ENCODE results near the gene DNAI2.

Gene DNAI2

GRCh38 chr17:74295625-74296547, 21.9 kb downstream of the DNAI2 start:
- Histone ChIP-seq H3K27ac (ENCODE audit: low read depth, low read length, poor library complexity, severe bottlenecking) (no peak overlapping the region), H3K9me2 (ENCODE audit: low read depth, low read length) (no peaks in the 10 kb centered on the region), H4K20me1 (ENCODE audit: insufficient read depth, low read length) (no peaks in the 10 kb centered on the region), H3K4me3 (ENCODE audit: low read depth, low read length, poor library complexity, severe bottlenecking) (no peak overlapping the region), H3K4me1 (ENCODE audit: insufficient read depth, low read length, severe bottlenecking) (no peaks in the 10 kb centered on the region), H3K4me2 (ENCODE audit: low read length) (no peak overlapping the region), H3K36me3 (ENCODE audit: insufficient read depth, low read length) (no peaks in the 10 kb centered on the region), H3K9me3 (ENCODE audit: low read length) (no peaks in the 10 kb centered on the region), H2AFZ (ENCODE audit: low read length) (no peak overlapping the region), H3F3A (ENCODE audit: insufficient read depth, low read length) (no peaks in the 10 kb centered on the region), H3K79me2 (ENCODE audit: insufficient read depth, low read length) (no peaks in the 10 kb centered on the region), H3K27me3 (ENCODE audit: insufficient read depth, low read length) (no peaks in the 10 kb centered on the region), H3K9ac (ENCODE audit: low read length) (no peak overlapping the region)
- no peak for TF ChIP-seq EZH2 (IDR thresholded peaks at IDR 0.05; ENCODE audit: borderline replicate concordance, low read length)
- no peak for TF ChIP-seq CTCF (IDR thresholded peaks at IDR 0.05; ENCODE audit: low read length)

- Histone ChIP-seq H4K20me1 (ENCODE audit: insufficient read depth, low read length) (no peaks in the 10 kb centered on the region), H3K36me3 (ENCODE audit: insufficient read depth, low read length) (no peaks in the 10 kb centered on the region), H3K4me2 (ENCODE audit: low read length) (no peak overlapping the region), H3K4me3 (ENCODE audit: low read depth, low read length, poor library complexity, severe bottlenecking) (no peak overlapping the region), H3K9me2 (ENCODE audit: low read depth, low read length) (no peaks in the 10 kb centered on the region), H3K9me3 (ENCODE audit: low read length) (no peaks in the 10 kb centered on the region), H3K27ac (ENCODE audit: low read depth, low read length, poor library complexity, severe bottlenecking) (no peak overlapping the region), H3K9ac (ENCODE audit: low read length) (no peak overlapping the region), H3K27me3 (ENCODE audit: insufficient read depth, low read length) (no peaks in the 10 kb centered on the region), H3F3A (ENCODE audit: insufficient read depth, low read length) (no peaks in the 10 kb centered on the region), H3K79me2 (ENCODE audit: insufficient read depth, low read length) (no peaks in the 10 kb centered on the region), H3K4me1 (ENCODE audit: insufficient read depth, low read length, severe bottlenecking) (no peaks in the 10 kb centered on the region), H2AFZ (ENCODE audit: low read length) (no peak overlapping the region)
- TF ChIP-seq CTCF (IDR thresholded peaks at IDR 0.05; ENCODE audit: low read length) (peak; percentile 43), EZH2 (IDR thresholded peaks at IDR 0.05; ENCODE audit: borderline replicate concordance, low read length) (no peak)
Observed at GRCh38 chr17:74296548-74296936, 22.5 kb downstream of the DNAI2 start.

DNA sequence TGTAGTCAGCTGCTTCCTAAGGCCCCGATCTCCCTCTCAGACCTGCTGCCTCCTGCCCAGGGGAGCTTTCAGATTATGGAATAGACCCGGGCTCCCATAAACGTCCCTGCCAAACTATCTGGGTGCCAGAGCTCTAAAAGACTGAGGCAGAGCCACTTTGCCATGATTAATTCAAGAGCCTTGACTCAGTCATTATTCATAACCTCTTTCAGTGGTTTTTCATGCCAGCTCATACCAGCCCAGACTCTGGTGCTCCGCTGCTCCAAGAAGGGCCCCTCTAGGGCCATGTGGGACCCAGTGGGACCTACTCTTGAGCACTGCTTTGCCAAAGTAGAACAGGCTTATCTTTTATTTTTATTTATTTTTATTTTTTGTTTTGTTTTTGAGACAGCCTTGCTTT, 23.9 kb downstream of the DNAI2 start:
- Histone ChIP-seq H3K27me3 (ENCODE audit: insufficient read depth, low read length) (no peaks in the 10 kb centered on the region), H3K79me2 (ENCODE audit: insufficient read depth, low read length) (no peaks in the 10 kb centered on the region), H3K4me2 (ENCODE audit: low read length) (no peak overlapping the region)

More for the DNA sequence above, 23.9 kb downstream of the DNAI2 start:
- H3K4me1 ChIP-seq (ENCODE audit: insufficient read depth, low read length, severe bottlenecking): no peaks in the 10 kb centered on the region
- H3K9me2 ChIP-seq (ENCODE audit: low read depth, low read length): no peaks in the 10 kb centered on the region
- no peaks in the 10 kb centered on the region for H3F3A ChIP-seq (ENCODE audit: insufficient read depth, low read length)
- H3K36me3 ChIP-seq (ENCODE audit: insufficient read depth, low read length): no peaks in the 10 kb centered on the region
- no peak overlapping the region for H3K9ac ChIP-seq (ENCODE audit: low read length)
- H3K27ac ChIP-seq (ENCODE audit: low read depth, low read length, poor library complexity, severe bottlenecking): no peak overlapping the region
- no peak overlapping the region for H3K4me3 ChIP-seq (ENCODE audit: low read depth, low read length, poor library complexity, severe bottlenecking)
- H4K20me1 ChIP-seq (ENCODE audit: insufficient read depth, low read length): no peaks in the 10 kb centered on the region
- H3K9me3 ChIP-seq (ENCODE audit: low read length): no peaks in the 10 kb centered on the region
- TF ChIP-seq CTCF (IDR thresholded peaks at IDR 0.05; ENCODE audit: low read length) (no peak), EZH2 (IDR thresholded peaks at IDR 0.05; ENCODE audit: borderline replicate concordance, low read length) (no peak)
- no peak overlapping the region for H2AFZ ChIP-seq (ENCODE audit: low read length)
